Peyer's patch (tissue), 4 donors: ENCODE data around the gene FAM151B.

Source experiments
- POLR2A ChIP-seq, 2 donors: fragments of 450-650 bp; IDR thresholded peaks; one replicate each; pipeline ENCODE4 v1.5.1; 2017; ENCODE audit warnings: antibody characterized with exemption in 2 of 2, mild to moderate bottlenecking in 2 of 2, moderate library complexity in 2 of 2
- TF ChIP-seq, protein P1 (sequence below), 6 experiments: fragments of 450-650 bp in 4 of 6; fragments of 200-600 bp in 2 of 6; sonication (generic) in 1 of 6; IDR thresholded peaks; one replicate each; pipeline ENCODE4 v1.5.1; 2017 to 2019; ENCODE audit warnings: antibody characterized with exemption in 6 of 6, mild to moderate bottlenecking in 3 of 6, moderate library complexity in 1 of 6

DNA sequence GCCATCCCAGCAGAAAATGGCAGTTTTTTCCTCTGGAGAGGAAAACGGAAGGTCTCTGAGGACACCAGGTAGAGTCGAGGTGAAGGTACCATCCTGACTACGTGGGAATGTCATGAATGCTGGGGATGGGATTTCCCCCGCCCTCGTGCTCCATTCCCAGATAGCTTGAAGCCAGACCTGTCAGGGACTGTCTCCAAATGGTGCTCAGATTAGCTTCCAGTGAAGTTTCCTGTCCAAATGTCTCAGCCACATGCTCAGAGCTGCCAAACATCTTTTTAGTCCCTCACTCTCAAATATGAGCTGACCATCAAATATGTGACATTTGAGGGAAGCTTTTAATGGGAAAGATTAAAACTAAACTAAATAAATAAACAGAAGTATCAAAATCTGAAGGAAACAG, 89.8 kb downstream of the FAM151B start:
- TF ChIP-seq, protein P1, sequence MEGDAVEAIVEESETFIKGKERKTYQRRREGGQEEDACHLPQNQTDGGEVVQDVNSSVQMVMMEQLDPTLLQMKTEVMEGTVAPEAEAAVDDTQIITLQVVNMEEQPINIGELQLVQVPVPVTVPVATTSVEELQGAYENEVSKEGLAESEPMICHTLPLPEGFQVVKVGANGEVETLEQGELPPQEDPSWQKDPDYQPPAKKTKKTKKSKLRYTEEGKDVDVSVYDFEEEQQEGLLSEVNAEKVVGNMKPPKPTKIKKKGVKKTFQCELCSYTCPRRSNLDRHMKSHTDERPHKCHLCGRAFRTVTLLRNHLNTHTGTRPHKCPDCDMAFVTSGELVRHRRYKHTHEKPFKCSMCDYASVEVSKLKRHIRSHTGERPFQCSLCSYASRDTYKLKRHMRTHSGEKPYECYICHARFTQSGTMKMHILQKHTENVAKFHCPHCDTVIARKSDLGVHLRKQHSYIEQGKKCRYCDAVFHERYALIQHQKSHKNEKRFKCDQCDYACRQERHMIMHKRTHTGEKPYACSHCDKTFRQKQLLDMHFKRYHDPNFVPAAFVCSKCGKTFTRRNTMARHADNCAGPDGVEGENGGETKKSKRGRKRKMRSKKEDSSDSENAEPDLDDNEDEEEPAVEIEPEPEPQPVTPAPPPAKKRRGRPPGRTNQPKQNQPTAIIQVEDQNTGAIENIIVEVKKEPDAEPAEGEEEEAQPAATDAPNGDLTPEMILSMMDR (IDR thresholded peaks at IDR 0.05), result no peak
- TF ChIP-seq POLR2A (IDR thresholded peaks at IDR 0.05), result no peak
